Right lobe of liver (tissue), 6 donors: ENCODE data around the gene KRT13. TPM values are rescaled to one million over a fixed set of nuclear protein-coding genes. Genes with fewer than 3 reads are reported as not detected.

Experiments used
- ATAC-seq, 4 donors: fragments of 200-7000 bp; cut with Tn5 transposase; one replicate each; pipeline ENCODE4 v1.9.1; 2020; ENCODE audit warnings: mild to moderate bottlenecking in 4 of 4, moderate library complexity in 4 of 4
- DNase-seq, 3 donors: peaks; one replicate each; pipeline ENCODE4 v3.0.0-alpha.2; 2020
- H3K27ac ChIP-seq, 3 donors: fragments of 200-600 bp; one replicate each; pipeline ENCODE4 v1.8.0; 2022
- H3K27me3 ChIP-seq, 2 donors: fragments of 200-600 bp; one replicate each; pipeline ENCODE4 v1.8.0; 2022
- H3K36me3 ChIP-seq, 4 donors: fragments of 200-600 bp; sonication (generic) in 1 of 4; one replicate each; pipeline versions ENCODE4 v1.5.1 to v1.8.0; 2017 to 2022; ENCODE audit warnings: control low read depth in 1 of 4
- H3K4me1 ChIP-seq, 4 donors: fragments of 200-600 bp; sonication (generic) in 1 of 4; one replicate each; pipeline versions ENCODE4 v1.5.1 to v1.8.0; 2017 to 2022; ENCODE audit warnings: control low read depth in 1 of 4
- H3K4me3 ChIP-seq, 3 donors: fragments of 200-600 bp; one replicate each; pipeline ENCODE4 v1.8.0; 2022
- H3K9me3 ChIP-seq, 4 donors: fragments of 200-600 bp; sonication (generic) in 1 of 4; one replicate each; pipeline versions ENCODE4 v1.5.1 to v1.8.0; 2017 to 2022; ENCODE audit warnings: control low read depth in 1 of 4
- CTCF ChIP-seq, 4 donors: fragments of 200-600 bp in 3 of 4; fragments of 450-650 bp in 1 of 4; IDR thresholded peaks; one replicate each; pipeline versions ENCODE4 v1.5.1 to v1.8.0; 2016 to 2022; ENCODE audit warnings: antibody characterized with exemption in 4 of 4, mild to moderate bottlenecking in 2 of 4
- POLR2A ChIP-seq: fragments of 450-650 bp; IDR thresholded peaks from one replicate; pipeline ENCODE4 v1.6.1; 2017; ENCODE audit warnings: antibody characterized with exemption, mild to moderate bottlenecking
- WGBS: methylation state at CpG from one replicate; pipeline ENCODE4 v1.1.6; 2018; ENCODE audit warnings: low coverage, low lambda C conversion rate; ENCODE audit not compliant: insufficient coverage; ENCODE audit errors: missing lambda C conversion rate; 5-methylcytosine and 5-hydroxymethylcytosine counted together
- intact Hi-C, 2 donors: fragments of 100-400 bp; cut with DNase I; formaldehyde crosslinking; loops; one replicate each; pipeline versions ENCODE4 v1.11.2 to v1.14.1; 2022
- total RNA-seq, 6 experiments: library from RNA; depleted of rRNA in 2 of 6; stranded (reverse); fragments of >200 nt in 2 of 6; fragmentation: NEBNext Ultra II Directional in 3 of 6; extraction: Animal tissue kit (Norgen Biotek cat#: 25700) in 3 of 6; gene quantifications; one replicate each; pipeline versions ENCODE4 v1.1.0 to v1.2.4, GENCODE V29; 2016 to 2023
- donor health status: DM: no; HTN: yes; CAD: no.
- donor health status: DM: no; HTN: no; CAD: no.
- donor health status: DM: no; HTN: no; CAD: no.
- donor health status: DM: no; HTN: yes; CAD: no.
- donor health status: DM: no; HTN: yes; CAD: no.

KRT13 gene
- total RNA-seq, 6 experiments from 2014 or later, result 1.6 TPM; not detected in 5

- Histone ChIP-seq H3K4me1 (no peaks in the 10 kb centered on the region), H3K4me3 (no peak overlapping the region), H3K36me3 (no peaks in the 10 kb centered on the region), H3K9me3 (no peaks in the 10 kb centered on the region), H3K27ac (peak overlapping the region; percentile 18 to 41 (median 25)), H3K27me3 (no peaks in the 10 kb centered on the region)
- peak; percentile 38 to 67 (median 51) for ATAC-seq
- intact Hi-C loops, result no loop called here
- no peak for DNase-seq
- WGBS, result 31% methylated on average over 5 of the region's 6 CpGs
- TF ChIP-seq CTCF (IDR thresholded peaks at IDR 0.05), result no peak
- TF ChIP-seq POLR2A, result no peak
These were observed 7.1 kb downstream of the KRT13 start for GRCh38 chr17:41498276-41498675.

GRCh38 chr17:41496803-41497484 lies 8.5 kb downstream of the KRT13 start:
- Histone ChIP-seq H3K36me3 (no peaks in the 10 kb centered on the region), H3K4me3 (no peak overlapping the region), H3K27ac (no peak overlapping the region), H3K4me1 (no peaks in the 10 kb centered on the region), H3K27me3 (no peaks in the 10 kb centered on the region), H3K9me3 (no peaks in the 10 kb centered on the region)
- ATAC-seq (peak; percentile 71 to 84 (median 76)), DNase-seq (peak; percentile 67 to 79 (median 69))
- 38% methylated on average over 4 of the region's 12 CpGs for WGBS
- intact Hi-C loops, result no loop called here
- TF ChIP-seq POLR2A (no peak), CTCF (IDR thresholded peaks at IDR 0.05) (peak; percentile 34 to 57 (median 38))

GRCh38 chr17:41494524-41494923 lies 10.9 kb downstream of the KRT13 start:
- Histone ChIP-seq H3K4me3 (no peak overlapping the region), H3K9me3 (no peaks in the 10 kb centered on the region), H3K27ac (no peak overlapping the region), H3K4me1 (no peaks in the 10 kb centered on the region), H3K27me3 (no peaks in the 10 kb centered on the region), H3K36me3 (no peaks in the 10 kb centered on the region)
- ATAC-seq, result no peak
- TF ChIP-seq POLR2A, result no peak
- no peak for TF ChIP-seq CTCF (IDR thresholded peaks at IDR 0.05)
- intact Hi-C loops, result no loop called here
- WGBS, result 71% methylated on average over 1 of the region's 2 CpGs
- peak in 1 of 3 donors; percentile 16 for DNase-seq

GRCh38 chr17:41492771-41493170 lies 12.6 kb downstream of the KRT13 start:
- no peaks in the 10 kb centered on the region for H3K27me3 ChIP-seq
- ATAC-seq, result peak in 1 of 4 donors; percentile 4
- H3K27ac ChIP-seq, result no peak overlapping the region
- DNase-seq, result no peak
- WGBS, result 0% methylated on average over 1 of the region's 4 CpGs
- H3K9me3 ChIP-seq, result no peaks in the 10 kb centered on the region
- no peaks in the 10 kb centered on the region for H3K4me1 ChIP-seq
- no peak overlapping the region for H3K4me3 ChIP-seq
- H3K36me3 ChIP-seq, result no peaks in the 10 kb centered on the region
- no peak for TF ChIP-seq POLR2A
- TF ChIP-seq CTCF (IDR thresholded peaks at IDR 0.05), result no peak
- intact Hi-C loops, result no loop called here
